ENCODE data around the gene COX17. TPM values are rescaled to one million over a fixed set of nuclear protein-coding genes. Genes with fewer than 3 reads are reported as not detected.

The COX17 gene
- total RNA-seq, 1 experiment from 2014 or later: 51.6 TPM

GRCh38 chr3:119645813-119646212 is 31.4 kb downstream of the COX17 start:
- Histone ChIP-seq H3K4me1 (ENCODE audit: control insufficient read depth in 1 of 2, insufficient read depth in 2 of 2, low read length in 2 of 2) (peaks cover 0 to 25% of the 10 kb centered on the region in 2 experiments; a peak in 2 of 4 replicates), H3K27me3 (ENCODE audit: insufficient read depth, low read length) (no peaks in the 10 kb centered on the region), H3K9me2 (ENCODE audit: insufficient read depth) (no peaks in the 10 kb centered on the region), H3K36me3 (ENCODE audit: control insufficient read depth in 1 of 2, insufficient read depth in 2 of 2, low read length in 2 of 2) (no peaks in the 10 kb centered on the region), H3K79me2 (ENCODE audit: insufficient read depth, low read length) (no peaks in the 10 kb centered on the region), H2AFZ (ENCODE audit: low read depth, low read length, poor library complexity, severe bottlenecking) (no peak overlapping the region), H3K9me3 (ENCODE audit: control insufficient read depth in 1 of 2, insufficient read depth in 1 of 2, low read depth in 1 of 2, low read length in 2 of 2) (no peaks in the 10 kb centered on the region), H3K4me2 (ENCODE audit: low read length) (no peak overlapping the region), H3K4me3 (replicated peaks in 1 of 2; ENCODE audit: low read depth in 1 of 2, low read length in 2 of 2) (no peak overlapping the region), H3K27ac (ENCODE audit: low read depth, low read length) (no peak overlapping the region), H3K9ac (ENCODE audit: low read length) (no peak overlapping the region), H4K20me1 (ENCODE audit: insufficient read depth) (no peaks in the 10 kb centered on the region)
- ChIA-PET CTCF (no interaction called here), RAD21 (ENCODE audit: low non-redundant PET in 1 of 2, low total read pairs in 2 of 2, uncharacterized antibody in 2 of 2, unreplicated experiment in 2 of 2) (no interaction called here), POLR2A (no interaction called here)
- BruUV-seq (replicated peaks): no TSS peak
- DNase-seq (ENCODE audit: low read depth, low spot score) (no peak), ATAC-seq (no peak)
- TF ChIP-seq CTCF (IDR thresholded peaks at IDR 0.05 in 2 of 3, conservative IDR thresholded peaks at IDR 0.05 in 1 of 3; ENCODE audit: borderline replicate concordance in 1 of 3, insufficient read depth in 1 of 3, low read depth in 2 of 3, low read length in 2 of 3) (no peak), CBX3 (IDR thresholded peaks at IDR 0.05; ENCODE audit: low read depth) (no peak), EZH2 (IDR thresholded peaks at IDR 0.05) (no peak), POLR2A (IDR thresholded peaks at IDR 0.05; ENCODE audit: borderline replicate concordance, extremely low read depth, insufficient read depth, insufficient read length) (no peak), ZFX (IDR thresholded peaks at IDR 0.05) (no peak), ZNF274 (IDR thresholded peaks at IDR 0.05; ENCODE audit: low read depth, low read length) (no peak), POLR2AphosphoS5 (IDR thresholded peaks at IDR 0.05; ENCODE audit: low read depth, low read length) (no peak), FOSL1 (IDR thresholded peaks at IDR 0.05; ENCODE audit: low read depth) (no peak), EGR1 (IDR thresholded peaks at IDR 0.05; ENCODE audit: low read depth) (no peak), ZBTB33 (IDR thresholded peaks at IDR 0.05; ENCODE audit: extremely low read depth, insufficient replicate concordance, low read length) (no peak), RAD21 (IDR thresholded peaks at IDR 0.05; ENCODE audit: low read depth) (no peak), SRF (IDR thresholded peaks at IDR 0.05; ENCODE audit: low read depth) (no peak), MAX (IDR thresholded peaks at IDR 0.05) (no peak)
- TF ChIP-seq, protein P1, sequence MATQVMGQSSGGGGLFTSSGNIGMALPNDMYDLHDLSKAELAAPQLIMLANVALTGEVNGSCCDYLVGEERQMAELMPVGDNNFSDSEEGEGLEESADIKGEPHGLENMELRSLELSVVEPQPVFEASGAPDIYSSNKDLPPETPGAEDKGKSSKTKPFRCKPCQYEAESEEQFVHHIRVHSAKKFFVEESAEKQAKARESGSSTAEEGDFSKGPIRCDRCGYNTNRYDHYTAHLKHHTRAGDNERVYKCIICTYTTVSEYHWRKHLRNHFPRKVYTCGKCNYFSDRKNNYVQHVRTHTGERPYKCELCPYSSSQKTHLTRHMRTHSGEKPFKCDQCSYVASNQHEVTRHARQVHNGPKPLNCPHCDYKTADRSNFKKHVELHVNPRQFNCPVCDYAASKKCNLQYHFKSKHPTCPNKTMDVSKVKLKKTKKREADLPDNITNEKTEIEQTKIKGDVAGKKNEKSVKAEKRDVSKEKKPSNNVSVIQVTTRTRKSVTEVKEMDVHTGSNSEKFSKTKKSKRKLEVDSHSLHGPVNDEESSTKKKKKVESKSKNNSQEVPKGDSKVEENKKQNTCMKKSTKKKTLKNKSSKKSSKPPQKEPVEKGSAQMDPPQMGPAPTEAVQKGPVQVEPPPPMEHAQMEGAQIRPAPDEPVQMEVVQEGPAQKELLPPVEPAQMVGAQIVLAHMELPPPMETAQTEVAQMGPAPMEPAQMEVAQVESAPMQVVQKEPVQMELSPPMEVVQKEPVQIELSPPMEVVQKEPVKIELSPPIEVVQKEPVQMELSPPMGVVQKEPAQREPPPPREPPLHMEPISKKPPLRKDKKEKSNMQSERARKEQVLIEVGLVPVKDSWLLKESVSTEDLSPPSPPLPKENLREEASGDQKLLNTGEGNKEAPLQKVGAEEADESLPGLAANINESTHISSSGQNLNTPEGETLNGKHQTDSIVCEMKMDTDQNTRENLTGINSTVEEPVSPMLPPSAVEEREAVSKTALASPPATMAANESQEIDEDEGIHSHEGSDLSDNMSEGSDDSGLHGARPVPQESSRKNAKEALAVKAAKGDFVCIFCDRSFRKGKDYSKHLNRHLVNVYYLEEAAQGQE (IDR thresholded peaks at IDR 0.05; ENCODE audit: low read depth): no peak
- TF ChIP-seq, protein P2, sequence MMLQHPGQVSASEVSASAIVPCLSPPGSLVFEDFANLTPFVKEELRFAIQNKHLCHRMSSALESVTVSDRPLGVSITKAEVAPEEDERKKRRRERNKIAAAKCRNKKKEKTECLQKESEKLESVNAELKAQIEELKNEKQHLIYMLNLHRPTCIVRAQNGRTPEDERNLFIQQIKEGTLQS (IDR thresholded peaks at IDR 0.05): no peak
- intact Hi-C loops (cut with micrococcal nuclease): no loop called here
